HG02870 (cell line): ENCODE results near the gene MYL12A.
A peak's percentile ranks its signal among the peaks of the same experiment; 100 is the strongest.
"Not testable (repeated sequence)": the region's sequence is repeated elsewhere in the genome, so short reads cannot be mapped to it uniquely, and the experiment has no call there.

Experiments used
- ATAC-seq: cut with Tn5 transposase; IDR thresholded peaks from one replicate; pipeline ENCODE4 v1.9.1; 2021; ENCODE audit warnings: mild to moderate bottlenecking, moderate library complexity; ENCODE audit not compliant: unreplicated experiment

Gene MYL12A

DNA sequence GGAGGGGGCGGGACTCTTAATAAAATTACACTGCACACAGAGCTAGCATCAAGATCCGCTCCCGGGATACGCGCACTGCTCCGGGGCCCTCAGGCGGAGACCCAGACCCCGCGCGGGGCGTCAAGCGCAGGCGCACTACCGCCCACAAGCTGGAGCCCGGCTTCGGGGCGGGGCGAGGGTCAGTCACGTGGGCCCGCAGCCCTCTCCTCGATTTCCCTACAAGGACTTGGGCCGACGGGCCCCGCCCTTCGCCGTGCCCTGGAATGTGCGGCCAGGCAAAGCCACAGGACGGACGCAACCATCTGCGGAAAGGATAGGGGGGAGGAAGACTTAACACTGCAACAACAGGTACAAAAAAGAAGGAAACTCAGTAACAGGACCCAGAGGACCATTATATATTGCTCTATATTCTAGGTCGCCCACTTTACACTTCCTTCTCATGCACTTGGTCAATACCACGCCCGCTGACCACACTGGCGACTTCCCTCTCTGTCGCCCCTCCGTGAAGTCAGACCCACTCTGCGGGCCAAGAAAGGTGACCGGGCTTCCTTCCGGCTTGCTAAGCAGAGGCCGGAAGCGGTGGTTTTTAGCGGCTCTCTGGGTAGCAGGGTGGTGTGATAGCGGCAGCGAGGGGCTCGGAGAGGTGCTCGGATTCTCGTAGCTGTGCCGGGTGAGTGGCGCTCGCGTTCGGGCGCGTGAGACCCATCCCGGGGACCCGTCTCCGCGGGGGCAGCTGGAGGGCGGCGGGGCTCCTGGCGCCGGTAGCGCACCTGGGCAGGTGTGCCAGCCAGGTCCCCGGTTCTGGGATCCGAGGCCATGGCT, at the start of gene MYL12A:
MYL12A (plus strand) TSS at position 562 of the 822 bp plus-strand sequence. CDS start 5,447 bp downstream, outside the sequence.
- peak; percentile 78 for ATAC-seq

DNA sequence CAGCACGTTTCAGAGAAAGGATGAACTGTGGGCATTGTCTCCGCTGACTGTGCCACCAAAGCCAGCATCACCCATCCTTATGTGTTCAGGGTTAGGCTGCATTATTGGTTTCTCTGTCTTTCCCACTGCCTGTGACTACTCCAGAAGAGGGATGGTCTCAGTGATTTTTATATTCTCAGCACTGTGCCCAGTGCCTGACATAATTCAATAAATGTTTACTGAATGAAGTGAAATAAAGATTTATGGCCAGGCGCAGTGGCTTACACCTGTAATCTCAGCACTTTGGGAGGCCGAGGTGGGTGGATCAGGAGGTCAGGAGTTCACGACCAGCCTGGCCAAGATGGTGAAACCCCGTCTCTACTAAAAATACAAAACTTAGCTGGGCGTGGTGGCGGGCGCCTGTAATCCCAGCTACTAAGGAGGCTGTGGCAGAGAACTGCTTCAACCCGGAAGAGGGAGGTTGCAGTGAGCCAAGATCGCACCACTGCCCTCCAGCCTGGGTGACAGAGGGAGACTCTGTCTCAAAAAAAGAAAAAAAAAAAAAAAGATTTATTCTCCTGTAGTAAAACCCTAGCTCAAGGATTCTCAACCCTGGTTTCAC, 49.2 kb upstream of the MYL12A start:
- not testable (repeated sequence) for ATAC-seq

DNA sequence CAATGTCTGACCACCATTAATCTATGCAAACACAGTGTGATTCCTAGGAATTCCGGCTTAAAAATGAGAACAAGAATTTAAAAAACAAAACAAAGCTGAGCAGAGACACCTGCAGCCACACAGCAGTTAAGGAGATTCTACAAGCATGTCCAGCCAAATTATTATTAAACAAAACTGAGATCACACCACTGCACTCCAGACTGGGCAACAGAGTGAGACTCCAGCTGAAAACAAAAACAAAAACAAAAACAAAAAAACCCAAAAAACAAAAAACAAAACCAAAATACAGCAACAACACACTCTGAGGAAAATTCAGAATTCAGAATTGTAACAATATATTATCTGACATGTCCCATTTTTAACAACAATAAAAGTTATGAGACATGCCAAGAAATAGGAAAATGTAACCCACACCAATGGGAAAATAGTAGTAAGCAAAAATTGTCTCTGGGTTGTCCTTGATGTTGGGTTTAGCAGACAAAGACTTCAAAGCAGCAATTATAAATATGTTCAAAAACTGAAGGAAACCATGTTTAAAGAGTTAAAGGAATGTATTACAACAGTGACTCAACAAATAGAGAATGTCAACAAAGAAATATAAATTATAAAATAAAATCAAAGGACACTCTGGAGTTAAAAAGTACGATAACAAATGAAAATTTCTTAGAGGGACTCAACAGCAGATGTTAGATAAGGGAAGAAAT, 47.5 kb upstream of the MYL12A start:
- ATAC-seq: no peak

DNA sequence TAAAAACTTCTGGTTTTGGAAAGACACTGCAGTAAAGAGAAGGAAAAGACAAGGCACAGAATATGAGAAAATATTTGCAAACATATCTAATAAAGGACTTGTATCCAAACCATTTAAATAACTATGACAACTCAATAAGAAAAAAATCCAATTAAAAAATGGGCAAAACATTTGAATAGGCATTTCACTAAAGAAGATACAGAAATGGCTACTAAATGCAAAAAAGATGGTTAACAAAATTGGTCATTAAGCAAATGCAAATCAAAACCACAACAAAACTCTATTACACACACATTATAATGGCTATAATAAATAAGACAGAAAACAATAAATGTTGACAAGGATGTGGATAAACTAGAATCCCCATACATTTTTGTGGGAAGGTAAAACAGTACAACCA, 42.4 kb upstream of the MYL12A start:
- no peak for ATAC-seq

DNA sequence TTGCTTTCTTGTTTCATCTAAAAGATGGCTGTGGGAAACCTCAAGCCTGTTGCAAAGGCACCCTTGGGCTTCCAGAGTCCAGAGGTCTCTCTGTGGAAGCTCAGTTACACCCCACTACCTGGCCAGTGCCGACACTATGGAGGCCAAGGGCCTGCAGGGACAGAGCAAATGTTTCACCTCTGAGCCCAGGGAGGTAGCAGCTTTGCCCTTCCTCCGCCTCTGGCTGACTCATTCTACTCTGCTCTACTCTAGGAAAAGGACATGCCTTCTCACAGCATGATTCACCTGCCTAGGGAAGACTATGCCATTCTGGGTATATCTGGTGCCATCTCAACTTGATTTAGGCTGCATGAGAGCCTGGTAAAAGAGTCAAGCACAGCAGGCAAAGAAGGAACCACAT, 40.0 kb upstream of the MYL12A start:
- no peak for ATAC-seq

DNA sequence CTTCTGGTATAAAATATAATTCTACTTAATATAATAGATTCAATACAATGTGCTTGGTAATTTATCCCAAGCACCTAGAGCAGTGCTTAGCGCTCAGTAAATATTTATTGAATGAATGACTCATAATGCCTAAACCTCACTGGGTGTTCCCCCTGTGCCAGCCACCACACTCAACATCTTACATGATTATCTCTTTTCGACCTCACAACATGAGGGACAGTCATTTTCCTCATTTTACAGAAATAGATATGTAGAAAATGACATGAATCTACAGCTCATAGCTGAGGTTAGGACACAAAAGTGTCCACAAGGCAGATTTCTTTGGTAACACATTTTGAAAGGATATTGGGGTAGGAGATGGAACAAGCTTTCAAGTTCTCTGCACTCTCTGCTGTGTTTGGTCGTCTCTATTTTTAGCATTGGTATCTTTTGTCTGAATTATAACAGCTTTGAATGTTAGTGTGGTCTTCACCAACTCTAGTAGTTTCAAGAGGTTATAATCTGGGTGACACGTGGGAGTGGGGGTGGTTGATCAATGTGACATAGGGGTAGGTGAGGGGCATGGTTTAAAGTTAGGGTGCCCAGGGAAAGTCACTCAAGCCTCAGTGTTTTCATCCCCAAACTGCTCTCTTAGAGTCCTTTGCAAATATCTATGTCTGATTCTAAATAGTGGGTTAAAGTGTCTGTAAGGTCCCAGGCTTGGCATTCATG, 37.6 kb upstream of the MYL12A start:
- ATAC-seq: no peak

DNA sequence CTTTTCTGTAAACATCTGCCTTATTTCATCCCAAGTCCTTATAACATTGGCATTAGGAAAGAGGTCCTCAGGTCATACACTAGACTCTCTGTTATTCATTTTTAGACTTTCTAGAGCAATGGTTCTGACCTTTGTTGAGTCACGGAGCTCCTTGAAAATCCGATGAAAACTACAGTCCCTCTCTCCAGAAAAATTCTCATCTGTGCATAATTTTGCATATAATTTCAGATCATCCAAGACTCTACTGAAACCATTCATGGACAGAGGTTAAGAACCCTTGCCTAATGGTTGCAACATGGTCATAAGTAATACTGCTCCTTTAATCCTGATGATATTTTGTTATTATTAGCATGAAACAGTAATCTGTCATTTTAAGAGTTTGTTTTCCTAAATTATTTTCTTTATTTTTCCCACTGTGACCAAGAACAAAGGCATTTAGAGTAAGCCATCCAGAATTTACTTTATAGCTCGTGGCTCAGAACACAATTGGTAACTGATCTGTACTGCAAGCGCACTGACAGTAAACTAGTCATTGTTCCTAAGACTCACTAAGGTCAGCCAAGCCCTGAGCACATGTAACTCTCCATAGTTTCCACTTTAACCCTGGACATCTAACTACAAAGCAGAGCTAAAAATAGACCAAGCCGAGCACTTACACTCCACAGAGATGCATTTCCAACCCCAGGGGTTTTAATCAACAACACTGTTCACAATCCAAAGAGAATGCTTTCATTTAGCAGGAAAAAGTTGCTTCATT, 36.2 kb upstream of the MYL12A start:
- no peak for ATAC-seq

DNA sequence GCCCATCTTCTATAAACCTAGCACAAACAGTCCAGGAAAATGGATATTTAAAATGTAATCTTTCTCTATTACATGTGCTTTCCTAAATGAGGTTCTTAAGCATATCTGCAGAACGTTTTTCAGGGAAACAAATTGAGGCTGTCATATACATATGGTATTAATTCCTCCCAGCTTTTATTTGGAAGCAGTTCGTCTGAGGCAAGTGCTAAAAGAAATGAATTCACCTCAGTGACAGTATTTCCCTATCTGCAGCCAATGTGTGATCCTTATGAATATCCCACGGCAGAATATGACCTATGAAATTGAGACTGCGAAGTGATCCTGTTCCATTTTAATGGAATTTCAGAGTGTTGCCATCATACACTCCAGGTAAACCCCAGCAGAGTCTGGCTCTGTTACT, 34.9 kb upstream of the MYL12A start:
- ATAC-seq: no peak

DNA sequence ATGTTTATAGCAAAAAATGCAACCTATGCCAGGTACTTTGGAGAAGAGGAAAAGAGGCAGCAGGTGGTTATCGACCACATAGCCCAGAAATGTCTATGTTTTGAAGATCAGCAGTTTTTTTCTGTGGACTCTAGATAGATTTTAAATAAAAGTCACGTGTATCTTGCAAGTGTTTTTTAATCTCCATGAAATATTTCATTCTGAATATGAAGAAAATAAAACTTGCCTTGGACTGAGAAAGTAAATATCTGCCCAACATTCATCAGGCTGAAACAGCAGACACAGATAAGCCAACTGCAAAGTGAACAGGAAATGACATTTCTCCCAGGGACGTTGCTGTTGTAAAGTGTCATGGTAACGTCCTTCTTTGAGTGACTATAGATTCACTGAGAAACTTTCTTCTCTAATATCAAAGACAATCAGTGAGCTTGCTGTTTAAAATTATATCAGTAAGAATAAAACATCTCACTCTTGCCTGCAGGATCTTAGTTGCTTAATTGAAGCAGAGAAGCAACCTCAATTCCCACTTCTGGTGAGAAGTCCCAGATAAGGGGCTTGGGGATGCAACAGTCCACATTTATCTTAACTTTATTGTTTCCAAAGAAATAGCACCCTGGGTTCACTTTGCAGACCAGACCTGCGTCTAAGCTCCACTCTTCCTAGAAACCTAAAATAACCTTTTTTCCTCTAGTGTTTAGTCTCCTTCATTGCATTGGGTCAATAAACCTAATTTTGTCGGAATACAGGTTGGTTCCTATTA, 34.1 kb upstream of the MYL12A start:
- no peak for ATAC-seq

DNA sequence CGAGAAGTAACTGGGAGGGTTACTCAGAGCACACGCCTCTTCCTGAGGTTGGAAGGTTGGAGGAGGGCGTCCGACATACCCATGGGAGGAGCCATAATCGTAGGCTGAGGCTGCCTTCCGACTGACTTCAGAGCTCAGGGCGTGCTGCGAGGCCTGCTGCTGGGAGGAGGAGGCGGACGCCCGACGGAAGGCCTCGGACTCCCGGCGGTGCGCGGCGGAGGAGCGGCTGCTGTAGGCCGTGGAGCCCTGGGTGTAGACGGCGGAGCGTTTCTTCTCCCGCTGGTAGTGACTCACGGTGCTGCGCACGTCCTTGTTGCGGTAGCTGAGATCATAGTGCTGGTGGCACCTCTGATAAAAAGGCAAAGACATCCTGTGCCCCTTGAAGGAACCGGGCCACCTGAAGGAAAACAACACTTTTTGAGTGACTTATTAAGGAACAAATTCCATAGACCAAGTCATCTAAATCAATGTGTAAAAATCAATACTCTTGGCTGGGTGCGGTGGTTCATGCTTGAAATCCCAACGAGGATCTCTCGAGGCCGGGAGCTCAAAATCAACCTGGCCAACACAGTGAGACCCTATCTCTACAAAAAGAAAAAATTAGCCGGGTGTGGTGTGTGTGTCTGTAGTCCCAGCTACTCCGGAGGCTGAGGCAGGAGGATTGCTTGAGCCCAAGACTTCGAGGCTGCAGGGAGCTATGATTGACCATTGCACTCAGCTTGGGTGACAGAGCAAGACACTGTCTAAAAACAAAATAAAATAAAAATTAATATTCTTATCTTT, 32.6 kb upstream of the MYL12A start:
- no peak for ATAC-seq

DNA sequence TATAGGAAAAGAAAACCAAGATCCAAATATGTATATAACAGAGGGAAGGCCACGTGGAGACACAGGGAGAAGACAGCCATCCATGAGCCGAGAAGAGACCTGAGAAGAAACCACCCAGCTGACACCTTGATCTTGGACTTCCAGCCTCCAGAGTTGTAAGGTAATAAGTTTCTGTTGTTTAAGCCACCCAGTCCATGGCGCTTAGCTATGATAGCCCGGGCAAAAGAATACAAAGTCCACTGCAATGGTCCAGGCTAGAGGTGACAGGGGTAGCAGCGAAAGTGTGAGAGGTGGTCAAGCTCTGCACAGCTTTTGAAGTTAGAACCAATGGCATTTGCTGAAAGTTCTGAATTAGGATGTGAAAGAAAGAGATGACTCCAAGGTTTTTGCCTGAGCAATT, 30.6 kb upstream of the MYL12A start:
- ATAC-seq: no peak

DNA sequence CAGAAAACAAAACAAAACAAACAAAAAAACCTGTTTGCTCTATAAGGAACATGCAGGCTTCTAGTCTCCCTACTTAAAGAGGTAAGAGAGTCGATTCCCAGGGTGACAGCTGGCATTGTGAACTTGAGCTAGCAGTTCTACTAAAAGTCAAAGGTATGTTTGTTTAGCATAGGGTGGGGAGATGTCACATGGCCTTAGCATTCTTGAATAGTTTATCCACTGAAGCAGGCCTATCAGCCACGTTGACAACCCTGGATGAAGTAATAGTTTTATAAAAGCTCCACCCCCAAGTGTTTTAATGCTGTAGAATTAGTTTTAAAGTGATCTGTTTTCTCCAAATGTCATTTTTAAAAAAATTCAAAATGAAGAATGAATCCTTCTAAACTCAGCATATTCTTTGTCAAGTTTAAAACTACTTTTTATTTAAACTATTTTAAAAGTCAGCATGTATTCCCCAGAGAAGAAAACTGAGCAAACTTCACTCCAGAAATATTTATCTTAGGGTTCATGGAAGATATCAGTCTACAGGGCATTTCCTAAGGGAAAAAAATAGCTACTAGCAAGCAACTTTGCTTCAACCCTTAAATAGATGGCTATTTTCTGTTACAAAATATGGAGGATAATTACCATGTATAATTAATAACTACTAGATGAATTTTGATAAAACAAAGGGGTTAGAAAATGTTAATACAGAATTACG, 29.5 kb upstream of the MYL12A start:
- no peak for ATAC-seq

DNA sequence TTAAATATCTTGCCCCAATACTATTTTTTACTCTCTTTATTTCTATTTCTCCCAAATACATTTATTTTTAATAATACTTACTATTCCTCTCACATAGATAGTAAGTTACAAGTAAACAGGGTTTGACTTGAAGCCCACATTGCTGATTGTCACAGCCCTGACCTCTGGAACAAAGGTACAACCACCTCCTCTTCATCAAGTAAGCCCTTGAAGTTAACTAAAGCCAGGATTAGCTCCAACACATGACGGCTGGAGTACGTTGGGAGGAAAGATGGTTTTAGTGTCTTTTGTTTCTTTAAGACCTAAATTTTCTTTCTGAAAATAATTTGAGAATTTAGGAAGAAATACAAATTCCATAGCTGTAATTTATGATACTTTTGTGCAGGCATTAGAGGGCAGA, 28.8 kb upstream of the MYL12A start:
- no peak for ATAC-seq

DNA sequence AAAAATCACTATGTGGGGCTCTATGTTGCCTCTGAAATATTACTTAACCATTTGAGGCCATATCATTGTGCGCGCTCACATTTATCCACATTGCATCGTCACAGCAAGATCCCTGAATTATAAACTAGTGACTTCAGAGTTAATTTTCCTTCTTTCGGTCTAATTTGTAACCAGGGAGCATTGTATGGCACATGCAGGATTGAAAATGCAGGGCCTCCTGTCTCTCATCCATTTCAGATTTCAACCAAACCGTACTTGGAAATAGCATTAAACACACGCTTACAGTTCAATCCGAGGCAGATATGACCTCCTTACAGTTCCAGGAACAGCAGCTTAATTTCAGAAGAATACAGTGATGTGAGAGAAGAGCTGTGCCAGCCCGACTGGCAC, 28.4 kb upstream of the MYL12A start:
- ATAC-seq: no peak

DNA sequence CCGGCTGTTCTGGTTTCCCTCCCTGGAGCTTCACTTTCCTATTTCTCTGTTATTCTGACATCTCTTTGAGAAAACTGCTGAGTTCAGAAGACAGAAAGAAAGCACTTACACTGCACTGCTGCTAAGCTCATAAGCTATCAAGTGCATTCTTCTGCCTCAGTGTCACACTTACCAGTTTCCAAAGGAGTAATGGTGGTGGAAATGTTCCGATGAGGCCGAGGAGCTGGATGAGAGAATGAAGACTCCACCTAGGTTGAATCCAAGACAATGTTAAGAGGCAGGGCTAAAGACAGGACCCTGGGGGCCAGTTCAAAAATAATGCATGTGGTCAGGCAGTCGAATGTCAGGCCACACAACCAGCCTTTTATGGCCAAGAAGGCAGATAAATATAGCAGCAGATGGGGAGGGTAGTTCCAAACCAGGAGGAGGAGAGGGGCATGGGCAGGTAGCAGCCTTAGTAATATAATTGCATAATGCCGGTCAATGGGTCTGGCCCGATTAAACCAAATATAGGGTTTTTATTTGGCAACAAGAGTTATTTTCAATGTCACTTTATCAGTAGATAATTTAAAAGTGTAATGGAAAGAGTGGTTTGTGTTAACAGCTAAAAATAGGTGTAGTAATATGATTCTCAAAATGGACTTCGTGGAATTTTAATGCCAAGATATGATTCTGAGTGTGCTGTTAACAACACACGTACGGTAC, 27.8 kb upstream of the MYL12A start, which contains the start of gene MYOM1:
MYOM1 (minus strand) TSS at position 338 of the 705 bp plus-strand sequence. CDS start 4,745 bp downstream, outside the sequence.
- ATAC-seq: no peak

DNA sequence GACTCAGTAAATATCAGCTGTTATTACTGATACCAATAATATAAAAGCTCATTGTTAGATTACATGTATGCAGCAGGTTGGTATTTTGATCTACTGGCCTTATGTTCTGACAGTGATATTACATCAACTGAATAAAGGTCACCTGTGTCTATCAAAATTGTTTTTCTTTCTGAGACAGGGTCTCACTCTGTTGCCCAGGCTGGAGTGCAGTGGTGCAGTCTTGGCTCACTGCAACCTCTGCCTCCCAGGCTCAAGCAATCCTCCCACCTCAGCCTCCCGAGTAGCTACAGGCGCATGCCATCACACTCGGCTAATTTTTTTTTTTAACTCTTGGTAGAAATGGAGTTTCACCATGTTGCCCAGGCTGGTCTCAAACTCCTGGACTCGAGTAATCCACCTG, 26.7 kb upstream of the MYL12A start:
- ATAC-seq: not testable (repeated sequence)

DNA sequence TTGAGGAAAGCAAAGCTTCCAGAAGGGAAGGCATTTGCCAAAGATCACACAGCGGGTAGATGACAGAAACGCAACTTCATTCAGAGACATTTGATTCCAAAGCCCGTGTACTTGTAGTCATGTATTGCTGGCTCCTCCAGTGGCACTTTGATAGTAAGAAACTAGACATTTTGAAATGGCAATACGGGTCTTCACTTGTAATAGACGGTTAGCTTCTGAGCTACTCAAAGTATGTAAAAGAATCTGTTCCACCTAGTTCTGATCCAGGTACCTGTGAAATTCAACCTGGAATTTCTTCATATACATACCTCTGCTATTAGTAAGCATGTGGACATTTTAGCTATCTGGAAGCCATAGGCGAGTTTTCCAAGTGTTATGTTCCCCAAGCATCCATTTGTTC, 26.1 kb upstream of the MYL12A start:
- ATAC-seq: no peak

DNA sequence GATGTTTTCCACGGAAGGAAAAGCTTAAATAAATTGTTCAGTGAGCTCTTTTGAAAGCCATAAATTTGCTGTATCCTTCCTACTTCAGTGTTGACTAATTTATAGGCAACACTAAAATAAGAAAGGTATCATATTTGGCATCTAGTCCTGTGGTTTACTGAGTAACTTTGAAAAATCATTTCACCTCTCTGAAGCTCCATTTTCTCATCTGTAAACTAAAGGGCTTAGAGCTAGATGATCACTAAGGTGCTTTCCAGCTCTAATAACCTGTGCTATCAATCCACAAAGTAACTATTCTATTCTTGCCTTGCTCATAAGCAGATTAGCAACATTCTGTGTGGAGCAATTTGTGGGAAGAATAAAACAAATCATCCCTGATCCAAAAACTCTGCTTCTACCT, 24.2 kb upstream of the MYL12A start:
- ATAC-seq: peak; percentile 82
